Activated T-helper 1 cell treated with anti-CD3 and anti-CD28 coated beads, Interleukin-2, amount 50 U/mL, for 16 hours (primary cell): ENCODE results near the gene GLIPR1L1.
"Not testable (repeated sequence)": the region's sequence is repeated elsewhere in the genome, so short reads cannot be mapped to it uniquely, and the experiment has no call there.

Experiments used
- DNase-seq, 2 donors: peaks; one replicate each; pipeline ENCODE4 v3.0.0-alpha.2; 2020; ENCODE audit warnings: low read depth in 1 of 2, low spot score in 1 of 2

GLIPR1L1 gene

DNA sequence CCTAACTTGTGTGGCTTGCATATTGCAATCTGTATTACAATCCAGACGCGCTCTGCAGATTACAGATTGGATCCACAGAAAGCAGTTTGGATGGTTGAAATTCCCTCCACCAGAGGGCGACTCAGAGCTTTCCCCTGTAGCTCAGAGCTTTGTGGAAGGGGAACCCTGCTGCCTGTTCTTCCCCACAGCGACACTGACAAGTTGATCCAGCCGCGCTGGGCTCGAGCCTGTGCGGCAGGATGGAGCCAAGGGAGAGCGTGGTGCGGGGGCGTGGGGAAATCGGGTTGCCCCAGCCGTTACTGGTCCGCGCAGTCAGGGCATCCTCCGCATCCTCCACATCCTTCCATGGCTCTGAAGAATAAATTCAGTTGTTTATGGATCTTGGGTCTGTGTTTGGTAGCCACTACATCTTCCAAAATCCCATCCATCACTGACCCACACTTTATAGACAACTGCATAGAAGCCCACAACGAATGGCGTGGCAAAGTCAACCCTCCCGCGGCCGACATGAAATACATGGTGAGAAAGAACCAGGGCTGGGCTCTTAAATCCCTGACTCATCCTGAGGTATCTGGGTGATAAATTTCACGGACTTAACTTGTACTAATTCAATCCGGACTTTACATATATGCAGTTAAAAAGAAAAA is at the start of gene GLIPR1L1:
TSS of gene GLIPR1L1 (plus strand) at position 287 of the 647 bp plus-strand sequence. CDS start at position 346, 59 bp downstream.
- DNase-seq: peak; percentile 65 to 69

DNA sequence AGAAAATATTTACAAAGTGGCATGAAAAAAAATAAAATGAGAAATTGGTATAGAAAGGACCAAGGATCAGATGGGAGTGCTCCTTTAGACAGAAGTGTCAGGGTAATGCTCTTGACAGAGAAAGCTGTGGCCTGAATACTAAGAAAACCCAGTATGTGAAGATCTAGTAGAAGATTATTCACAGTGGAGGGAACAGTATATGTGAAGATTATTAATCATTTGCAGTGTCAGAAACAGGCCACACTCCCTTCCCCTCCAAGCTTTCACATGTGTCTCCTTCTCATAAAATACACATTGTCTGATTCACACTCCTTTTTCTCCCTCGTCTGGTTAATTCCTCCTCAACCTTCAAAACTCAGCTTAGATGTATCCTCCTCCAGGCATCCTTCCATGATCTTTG is 45.6 kb upstream of the GLIPR1L1 start:
- no peak for DNase-seq

DNA sequence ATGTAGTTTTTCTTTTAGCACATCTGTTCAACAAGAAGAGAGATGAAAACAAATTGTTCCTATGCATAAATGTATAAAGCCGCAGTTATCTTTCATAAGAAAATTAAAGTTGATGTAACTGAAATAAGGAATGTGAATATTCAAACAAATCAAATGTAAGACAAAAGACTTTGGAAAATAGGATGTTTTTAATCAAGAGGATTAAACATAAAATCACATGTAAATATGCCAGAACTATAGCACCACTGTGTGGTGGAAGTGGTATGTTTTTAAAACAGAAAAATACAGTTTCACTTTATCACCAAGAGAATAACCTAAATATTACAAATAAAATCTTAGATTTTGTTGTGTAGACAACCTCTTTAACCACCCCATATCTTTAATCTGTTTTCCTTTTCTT is 44.7 kb upstream of the GLIPR1L1 start:
- no peak for DNase-seq

GRCh38 chr12:75291014-75291413 is 43.5 kb upstream of the GLIPR1L1 start:
- DNase-seq: no peak

DNA sequence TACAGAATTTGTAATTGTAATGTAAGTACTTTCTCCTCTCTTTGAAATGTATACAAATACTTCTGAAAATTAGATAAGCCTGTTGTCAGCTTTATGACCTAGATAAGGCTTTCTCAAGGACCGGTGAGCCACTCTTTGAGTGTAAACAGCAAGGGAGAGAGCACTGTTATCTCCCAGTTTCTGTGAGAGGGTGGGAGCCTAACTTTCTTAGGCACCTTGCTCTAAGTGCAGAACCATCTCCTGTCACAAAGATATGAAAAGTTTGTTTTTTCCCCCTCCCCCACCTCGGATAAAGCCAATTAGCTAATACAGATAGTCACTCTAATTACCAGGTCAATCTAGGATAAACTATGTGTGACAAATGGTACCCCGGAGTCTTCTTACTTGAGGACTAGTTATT is 40.1 kb upstream of the GLIPR1L1 start:
- no peak for DNase-seq

GRCh38 chr12:75294797-75295196 is 39.7 kb upstream of the GLIPR1L1 start:
- no peak for DNase-seq

GRCh38 chr12:75302225-75302624 is 32.2 kb upstream of the GLIPR1L1 start:
- no peak for DNase-seq

- DNase-seq: no peak
Measured at GRCh38 chr12:75302781-75303180, 31.7 kb upstream of the GLIPR1L1 start.

DNA sequence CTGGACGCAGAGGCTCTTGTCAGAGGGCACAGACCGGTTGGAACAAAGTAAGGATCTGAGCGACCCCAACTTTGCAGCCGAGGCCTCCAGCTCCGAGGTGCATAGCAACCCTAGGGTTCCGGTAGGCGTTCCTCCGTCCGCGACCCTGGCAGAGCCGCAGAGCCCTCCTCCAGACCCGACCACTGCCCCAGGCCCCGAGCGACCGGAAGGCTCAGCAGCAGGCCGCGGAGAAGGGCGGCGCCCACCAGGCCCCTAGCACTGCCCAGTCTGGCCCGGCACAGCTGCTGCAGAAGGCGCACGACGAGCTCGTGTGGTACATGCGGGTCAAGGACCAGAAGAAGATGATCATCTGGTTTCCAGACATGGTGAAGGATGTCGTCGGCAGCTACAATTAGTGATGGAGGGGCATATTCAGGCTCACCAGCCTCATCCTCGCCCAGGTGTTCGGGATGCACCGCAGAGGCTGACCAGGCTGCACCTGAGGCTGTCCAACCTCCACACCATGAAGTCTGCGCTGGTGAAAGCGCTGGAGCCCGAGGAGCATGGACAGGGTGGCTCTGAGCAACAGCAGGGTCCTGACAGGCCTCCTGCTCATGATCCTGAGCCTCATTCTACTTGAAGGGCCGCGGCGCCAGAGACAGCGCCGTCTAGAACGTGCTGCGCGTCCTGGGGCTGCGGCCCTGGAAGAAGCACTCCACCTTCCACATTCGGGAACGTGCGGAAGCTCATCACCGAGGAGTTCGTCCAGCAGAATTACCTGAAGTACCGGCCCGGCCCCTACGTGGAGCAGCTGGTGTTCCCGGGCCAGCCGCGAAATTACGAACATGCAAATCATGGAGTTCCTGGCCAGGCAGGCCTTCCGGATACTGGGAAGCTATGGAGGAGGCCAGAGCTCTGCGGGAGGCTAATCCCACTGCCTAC is 28.8 kb upstream of the GLIPR1L1 start:
- DNase-seq: no peak

- no peak for DNase-seq
Measured at GRCh38 chr12:75308279-75308678, 26.2 kb upstream of the GLIPR1L1 start.

- DNase-seq: no peak
Measured at GRCh38 chr12:75311369-75311768, 23.1 kb upstream of the GLIPR1L1 start.

GRCh38 chr12:75315518-75315917 is 19.0 kb upstream of the GLIPR1L1 start:
- no peak for DNase-seq

DNA sequence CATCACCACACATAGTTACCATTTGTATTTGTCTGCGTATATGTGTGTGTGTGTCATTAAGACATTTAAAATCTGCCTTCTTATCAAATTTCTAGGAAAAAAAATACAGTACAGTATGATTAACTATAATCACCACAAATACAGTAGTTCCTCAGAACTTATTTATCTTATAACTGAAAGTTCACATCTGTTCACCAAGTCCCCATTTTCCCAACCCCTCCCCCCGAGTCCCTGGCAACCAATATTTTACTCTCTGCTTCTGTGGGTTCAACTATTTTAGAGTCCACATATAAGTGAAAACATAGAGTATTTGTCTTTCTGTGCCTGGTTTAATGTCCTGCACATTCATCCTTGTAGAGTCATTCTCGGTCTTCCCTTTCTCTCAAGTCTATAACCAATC is 16.7 kb upstream of the GLIPR1L1 start:
- DNase-seq: no peak

GRCh38 chr12:75322464-75322863 is 12.0 kb upstream of the GLIPR1L1 start:
- no peak for DNase-seq

DNA sequence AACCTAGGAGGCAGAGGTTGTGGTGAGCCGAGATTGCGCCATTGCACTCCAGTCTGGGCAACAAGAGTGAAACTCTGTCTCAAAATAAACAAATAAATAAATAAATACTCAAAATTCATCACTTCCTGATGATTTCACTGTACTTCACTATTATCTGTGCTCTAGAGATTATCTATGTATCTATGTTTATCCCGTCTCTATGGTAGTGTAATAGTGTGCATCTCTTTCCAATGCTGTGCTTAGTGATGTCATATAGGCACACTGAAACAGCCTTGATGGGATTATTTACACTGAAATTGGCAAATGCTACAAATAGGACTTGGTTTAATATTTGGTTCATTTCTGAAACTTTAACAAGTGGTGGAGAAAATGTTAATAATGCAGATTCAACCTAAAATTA is 10.8 kb upstream of the GLIPR1L1 start:
- DNase-seq: no peak

DNA sequence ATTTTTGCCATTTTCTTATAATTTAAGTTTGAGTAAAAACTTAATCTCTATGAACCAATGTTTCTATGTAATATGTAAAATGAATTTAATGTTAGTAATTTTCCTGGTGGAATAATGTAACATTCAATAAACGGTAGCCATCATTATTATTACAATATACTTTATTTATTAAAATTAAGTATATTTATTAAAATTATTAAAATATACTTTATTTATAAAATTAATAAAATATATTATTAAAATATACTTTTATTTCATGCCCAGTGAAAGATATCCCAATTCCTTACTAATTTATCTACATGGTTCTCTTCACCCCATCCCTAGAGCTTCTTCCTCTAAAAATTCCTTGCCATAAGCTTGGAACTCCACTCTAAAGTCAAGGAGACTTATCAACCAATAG is 6.8 kb upstream of the GLIPR1L1 start:
- DNase-seq: no peak

GRCh38 chr12:75329918-75330826 is 4.3 kb upstream of the GLIPR1L1 start, which contains the start of gene CAPS2:
TSS of gene CAPS2 (minus strand) at chr12:75330324. CDS start at chr12:75326498, 3,826 bp downstream.
- DNase-seq: peak; percentile 25 to 28

- no peak for DNase-seq
Measured at GRCh38 chr12:75337905-75338304, 3.4 kb downstream of the GLIPR1L1 start.

DNA sequence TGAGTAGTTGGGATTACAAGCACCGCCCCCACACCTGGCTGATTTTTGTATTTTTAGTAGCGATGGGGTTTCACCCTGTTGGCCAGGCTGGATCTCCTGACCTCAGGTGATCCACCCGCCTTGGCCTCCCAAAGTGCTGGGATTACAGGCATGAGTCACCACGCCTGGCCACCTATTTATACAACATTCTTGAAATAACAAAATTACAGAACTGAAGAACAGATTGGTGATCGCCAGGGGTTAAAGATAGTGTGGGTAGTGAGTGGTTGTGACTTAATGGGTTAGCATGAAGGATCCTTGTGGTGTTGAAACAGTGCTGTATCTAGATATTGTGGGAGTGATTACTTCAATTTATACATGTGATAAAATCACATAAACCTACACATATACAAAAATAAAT is 7.4 kb downstream of the GLIPR1L1 start:
- no peak for DNase-seq

GRCh38 chr12:75345531-75345930 is 11.1 kb downstream of the GLIPR1L1 start:
- no peak for DNase-seq

GRCh38 chr12:75346215-75346614 is 11.7 kb downstream of the GLIPR1L1 start:
- not testable (repeated sequence) for DNase-seq
